Measurements from ENCODE around the gene ATP8B1.

Gene ATP8B1

DNA sequence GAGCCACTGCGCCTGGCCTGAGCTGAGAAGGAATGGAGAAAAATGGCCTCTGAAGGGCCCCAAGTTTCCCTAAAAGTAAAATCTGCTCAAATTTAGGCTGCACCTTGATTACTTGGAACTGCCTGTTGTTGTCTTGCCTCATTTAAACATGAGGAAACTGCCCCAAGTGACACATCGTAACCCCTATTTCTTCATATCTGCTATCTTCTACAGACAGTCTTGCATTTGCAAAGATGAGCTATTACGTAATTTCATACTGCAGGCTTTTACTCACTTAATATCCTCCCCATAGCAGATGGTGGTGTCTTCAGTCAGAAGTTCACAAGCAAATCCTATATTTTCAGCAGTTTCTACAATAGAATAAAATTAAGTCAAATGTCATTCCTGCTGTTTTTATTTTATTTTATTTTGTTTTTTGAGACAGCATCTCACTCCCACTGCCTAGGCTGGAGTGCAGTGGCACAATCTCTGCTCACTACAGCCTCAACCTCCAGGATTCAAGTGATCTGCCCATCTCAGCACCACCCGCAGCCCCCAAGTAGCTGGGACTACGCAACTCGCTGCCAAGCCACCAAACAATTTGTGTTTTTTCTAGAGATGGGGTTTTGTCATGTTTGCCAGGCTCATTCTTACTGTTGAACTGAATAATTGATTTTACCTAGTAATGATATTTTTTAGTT is 136.2 kb downstream of the ATP8B1 start:
- no peak overlapping the region for H2AK5ac ChIP-seq (ENCODE audit: low read length)
- H4K8ac ChIP-seq (ENCODE audit: low read depth, low read length): no peak overlapping the region
- no peaks in the 10 kb centered on the region for H3K79me1 ChIP-seq (ENCODE audit: low read length)
- no peak overlapping the region for H3K23ac ChIP-seq (ENCODE audit: low read length)
- H3K36me3 ChIP-seq (ENCODE audit: control insufficient read depth in 1 of 2, insufficient read depth in 2 of 2, low read length in 2 of 2): no peaks in the 10 kb centered on the region
- no peak overlapping the region for H3K4me3 ChIP-seq (ENCODE audit: low read depth, low read length)
- no peak overlapping the region for H2BK120ac ChIP-seq (ENCODE audit: insufficient read depth, low read length, poor library complexity)
- H4K91ac ChIP-seq (ENCODE audit: low read depth, low read length): no peak overlapping the region
- no peak overlapping the region for H3K18ac ChIP-seq (ENCODE audit: low read length)
- peak; percentile 30 to 69 for DNase-seq
- no peaks in the 10 kb centered on the region for H3K4me1 ChIP-seq (ENCODE audit: control insufficient read depth in 1 of 2, insufficient read depth in 2 of 2, low read length in 2 of 2)
- no peak overlapping the region for H3K14ac ChIP-seq (ENCODE audit: low read length)
- H3K9me3 ChIP-seq (ENCODE audit: insufficient read depth, low read depth, low read length): no peaks in the 10 kb centered on the region
- no peak overlapping the region for H3K27ac ChIP-seq (ENCODE audit: low read depth, low read length)
- no peaks in the 10 kb centered on the region for H3K79me2 ChIP-seq (ENCODE audit: control insufficient read depth, insufficient read depth, low read length, poor library complexity)
- no peak overlapping the region for H3K4me2 ChIP-seq (ENCODE audit: low read length)
- H3K4ac ChIP-seq (ENCODE audit: low read depth, low read length): no peak overlapping the region
- no peak overlapping the region for H2BK5ac ChIP-seq (ENCODE audit: low read depth, low read length, poor library complexity)
- WGBS (ENCODE audit: extremely low coverage, insufficient coverage, insufficient read length): no CpG with 5 or more reads among the region's 6 CpGs
- H2BK12ac ChIP-seq (ENCODE audit: low read length): no peak overlapping the region
- H4K12ac ChIP-seq (ENCODE audit: low read depth, low read length): no peak overlapping the region
- no peak overlapping the region for H3K9ac ChIP-seq (ENCODE audit: low read length)
- no peak overlapping the region for H2AFZ ChIP-seq (ENCODE audit: insufficient read depth, low read length, poor library complexity)
- H3K27me3 ChIP-seq (ENCODE audit: insufficient read depth, low read length): no peaks in the 10 kb centered on the region

DNA sequence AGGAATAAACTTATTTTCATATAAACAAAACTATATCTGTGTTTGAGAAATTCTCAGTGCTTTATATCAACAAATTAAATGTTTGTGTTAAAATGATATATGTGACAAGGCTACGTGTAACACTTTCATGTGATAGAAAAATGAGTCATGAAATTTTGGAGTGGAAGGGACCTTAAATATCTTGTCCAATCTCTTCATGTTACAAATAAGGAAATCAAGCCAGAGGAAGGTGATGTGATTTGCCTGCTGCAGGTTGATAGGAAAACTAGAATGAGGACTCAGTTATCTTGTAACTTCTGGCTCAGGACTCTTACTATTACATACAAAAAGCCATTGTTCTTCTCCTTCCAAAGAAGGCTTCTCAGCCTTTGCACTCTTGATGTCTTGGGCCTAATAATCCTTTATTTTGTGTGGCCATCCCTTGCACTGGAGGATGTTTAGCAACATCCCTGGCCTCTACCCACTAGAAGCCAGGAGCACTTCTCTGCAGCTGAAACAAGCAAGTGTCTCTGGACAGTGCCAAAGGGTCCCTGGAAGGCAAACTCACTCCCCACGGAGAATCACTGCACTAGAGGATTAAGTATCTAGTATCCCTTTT is 138.4 kb downstream of the ATP8B1 start:
- no peak overlapping the region for H2AK5ac ChIP-seq (ENCODE audit: low read length)
- H2BK5ac ChIP-seq (ENCODE audit: low read depth, low read length, poor library complexity): no peak overlapping the region
- no peaks in the 10 kb centered on the region for H3K27me3 ChIP-seq (ENCODE audit: insufficient read depth, low read length)
- H3K4me1 ChIP-seq (ENCODE audit: control insufficient read depth in 1 of 2, insufficient read depth in 2 of 2, low read length in 2 of 2): peaks cover 0 to 2% of the 10 kb centered on the region in 2 experiments
- no CpG with 5 or more reads among the region's 2 CpGs for WGBS (ENCODE audit: extremely low coverage, insufficient coverage, insufficient read length)
- H4K8ac ChIP-seq (ENCODE audit: low read depth, low read length): no peak overlapping the region
- no peak overlapping the region for H3K9ac ChIP-seq (ENCODE audit: low read length)
- no peak overlapping the region for H3K14ac ChIP-seq (ENCODE audit: low read length)
- H3K4me3 ChIP-seq (ENCODE audit: low read depth, low read length): no peak overlapping the region
- H2AFZ ChIP-seq (ENCODE audit: insufficient read depth, low read length, poor library complexity): no peak overlapping the region
- H3K36me3 ChIP-seq (ENCODE audit: control insufficient read depth in 1 of 2, insufficient read depth in 2 of 2, low read length in 2 of 2): peaks cover 0 to 2% of the 10 kb centered on the region in 2 experiments
- H3K18ac ChIP-seq (ENCODE audit: low read length): no peak overlapping the region
- no peaks in the 10 kb centered on the region for H3K79me2 ChIP-seq (ENCODE audit: control insufficient read depth, insufficient read depth, low read length, poor library complexity)
- DNase-seq: no peak
- H3K23ac ChIP-seq (ENCODE audit: low read length): no peak overlapping the region
- no peak overlapping the region for H3K4me2 ChIP-seq (ENCODE audit: low read length)
- no peaks in the 10 kb centered on the region for H3K9me3 ChIP-seq (ENCODE audit: insufficient read depth, low read depth, low read length)
- H4K12ac ChIP-seq (ENCODE audit: low read depth, low read length): no peak overlapping the region
- H4K91ac ChIP-seq (ENCODE audit: low read depth, low read length): no peak overlapping the region
- H3K79me1 ChIP-seq (ENCODE audit: low read length): no peaks in the 10 kb centered on the region
- H2BK120ac ChIP-seq (ENCODE audit: insufficient read depth, low read length, poor library complexity): no peak overlapping the region
- no peak overlapping the region for H3K4ac ChIP-seq (ENCODE audit: low read depth, low read length)
- no peak overlapping the region for H2BK12ac ChIP-seq (ENCODE audit: low read length)
- no peak overlapping the region for H3K27ac ChIP-seq (ENCODE audit: low read depth, low read length)

DNA sequence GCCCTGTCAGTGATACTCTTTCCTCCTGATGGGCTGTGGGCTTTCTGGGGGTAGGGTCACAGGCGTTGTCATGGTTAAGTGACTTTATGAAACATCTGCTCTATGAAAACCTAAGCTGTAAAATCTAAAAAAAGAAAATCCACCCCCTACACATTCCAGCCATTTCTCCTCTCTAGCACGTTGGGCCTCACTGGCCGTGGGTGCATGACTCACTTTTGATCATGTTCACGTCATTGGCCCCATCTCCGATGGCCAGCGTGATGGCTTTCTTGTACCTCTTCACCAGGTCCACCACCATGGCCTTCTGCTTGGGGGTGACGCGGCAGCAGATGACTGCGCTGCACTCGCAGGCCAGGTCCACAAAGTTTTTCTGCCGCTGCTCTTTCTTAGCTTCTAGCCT is 142.2 kb downstream of the ATP8B1 start:
- DNase-seq: no peak
- no peak overlapping the region for H2BK12ac ChIP-seq (ENCODE audit: low read length)
- H3K18ac ChIP-seq (ENCODE audit: low read length): peak overlapping the region; percentile 46
- no peak overlapping the region for H2BK5ac ChIP-seq (ENCODE audit: low read depth, low read length, poor library complexity)
- H4K8ac ChIP-seq (ENCODE audit: low read depth, low read length): no peak overlapping the region
- no peak overlapping the region for H3K9ac ChIP-seq (ENCODE audit: low read length)
- H3K14ac ChIP-seq (ENCODE audit: low read length): no peak overlapping the region
- no peak overlapping the region for H3K4me2 ChIP-seq (ENCODE audit: low read length)
- H3K4me1 ChIP-seq (ENCODE audit: control insufficient read depth in 1 of 2, insufficient read depth in 2 of 2, low read length in 2 of 2): peaks cover 0 to 2% of the 10 kb centered on the region in 2 experiments
- WGBS (ENCODE audit: extremely low coverage, insufficient coverage, insufficient read length): no CpG with 5 or more reads among the region's 11 CpGs
- no peak overlapping the region for H3K23ac ChIP-seq (ENCODE audit: low read length)
- H3K79me2 ChIP-seq (ENCODE audit: control insufficient read depth, insufficient read depth, low read length, poor library complexity): no peaks in the 10 kb centered on the region
- no peak overlapping the region for H4K91ac ChIP-seq (ENCODE audit: low read depth, low read length)
- H2BK120ac ChIP-seq (ENCODE audit: insufficient read depth, low read length, poor library complexity): no peak overlapping the region
- H4K12ac ChIP-seq (ENCODE audit: low read depth, low read length): no peak overlapping the region
- no peak overlapping the region for H2AK5ac ChIP-seq (ENCODE audit: low read length)
- no peaks in the 10 kb centered on the region for H3K9me3 ChIP-seq (ENCODE audit: insufficient read depth, low read depth, low read length)
- H3K79me1 ChIP-seq (ENCODE audit: low read length): no peaks in the 10 kb centered on the region
- H3K4ac ChIP-seq (ENCODE audit: low read depth, low read length): no peak overlapping the region
- H3K36me3 ChIP-seq (ENCODE audit: control insufficient read depth in 1 of 2, insufficient read depth in 2 of 2, low read length in 2 of 2): peaks cover 0 to 2% of the 10 kb centered on the region in 2 experiments
- no peak overlapping the region for H2AFZ ChIP-seq (ENCODE audit: insufficient read depth, low read length, poor library complexity)
- no peaks in the 10 kb centered on the region for H3K27me3 ChIP-seq (ENCODE audit: insufficient read depth, low read length)
- no peak overlapping the region for H3K27ac ChIP-seq (ENCODE audit: low read depth, low read length)
- H3K4me3 ChIP-seq (ENCODE audit: low read depth, low read length): no peak overlapping the region

DNA sequence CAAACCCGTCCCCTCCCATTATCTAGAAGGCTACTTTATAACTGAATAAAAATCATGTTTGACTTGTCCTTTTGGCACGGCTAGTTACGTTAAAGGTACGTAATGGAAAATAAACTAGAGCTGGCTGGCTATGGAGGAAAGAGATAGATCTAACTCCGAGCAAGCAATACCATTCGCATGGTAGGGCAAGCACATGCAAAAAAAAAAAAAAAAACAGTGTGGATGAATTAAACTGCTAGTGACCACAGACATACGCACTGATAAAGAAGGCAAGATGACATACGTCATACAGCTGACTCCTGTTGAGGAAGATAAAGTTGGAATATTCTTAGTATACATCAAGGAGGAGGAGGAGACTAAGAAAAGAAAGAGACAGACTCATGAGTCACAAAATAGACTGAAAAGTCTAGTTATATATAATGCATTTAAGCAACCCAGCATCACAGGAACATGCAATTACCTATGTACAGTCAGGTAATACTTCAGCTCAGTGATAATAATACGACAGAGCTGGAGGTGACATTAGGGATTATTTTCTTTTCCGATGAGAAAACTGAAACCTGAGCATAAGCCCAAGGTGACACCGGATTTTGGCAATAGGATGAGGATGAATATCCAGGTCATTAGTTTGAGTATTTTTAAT is 143.5 kb downstream of the ATP8B1 start:
- no peaks in the 10 kb centered on the region for H3K79me2 ChIP-seq (ENCODE audit: control insufficient read depth, insufficient read depth, low read length, poor library complexity)
- no peak overlapping the region for H4K8ac ChIP-seq (ENCODE audit: low read depth, low read length)
- H4K91ac ChIP-seq (ENCODE audit: low read depth, low read length): no peak overlapping the region
- H3K4me2 ChIP-seq (ENCODE audit: low read length): no peak overlapping the region
- no peak overlapping the region for H3K23ac ChIP-seq (ENCODE audit: low read length)
- no peak overlapping the region for H2AFZ ChIP-seq (ENCODE audit: insufficient read depth, low read length, poor library complexity)
- no peak overlapping the region for H3K9ac ChIP-seq (ENCODE audit: low read length)
- H3K27me3 ChIP-seq (ENCODE audit: insufficient read depth, low read length): no peaks in the 10 kb centered on the region
- no peak overlapping the region for H3K14ac ChIP-seq (ENCODE audit: low read length)
- no peak overlapping the region for H3K4ac ChIP-seq (ENCODE audit: low read depth, low read length)
- DNase-seq: no peak
- WGBS (ENCODE audit: extremely low coverage, insufficient coverage, insufficient read length): no CpG with 5 or more reads among the region's 11 CpGs
- H2BK120ac ChIP-seq (ENCODE audit: insufficient read depth, low read length, poor library complexity): no peak overlapping the region
- no peak overlapping the region for H3K27ac ChIP-seq (ENCODE audit: low read depth, low read length)
- H3K18ac ChIP-seq (ENCODE audit: low read length): no peak overlapping the region
- H4K12ac ChIP-seq (ENCODE audit: low read depth, low read length): no peak overlapping the region
- no peaks in the 10 kb centered on the region for H3K79me1 ChIP-seq (ENCODE audit: low read length)
- no peak overlapping the region for H3K4me3 ChIP-seq (ENCODE audit: low read depth, low read length)
- no peak overlapping the region for H2AK5ac ChIP-seq (ENCODE audit: low read length)
- H3K36me3 ChIP-seq (ENCODE audit: control insufficient read depth in 1 of 2, insufficient read depth in 2 of 2, low read length in 2 of 2): peaks cover 0 to 2% of the 10 kb centered on the region in 2 experiments
- no peak overlapping the region for H2BK5ac ChIP-seq (ENCODE audit: low read depth, low read length, poor library complexity)
- H3K9me3 ChIP-seq (ENCODE audit: insufficient read depth, low read depth, low read length): peaks cover 2% of the 10 kb centered on the region
- H3K4me1 ChIP-seq (ENCODE audit: control insufficient read depth in 1 of 2, insufficient read depth in 2 of 2, low read length in 2 of 2): peaks cover 0 to 2% of the 10 kb centered on the region in 2 experiments
- no peak overlapping the region for H2BK12ac ChIP-seq (ENCODE audit: low read length)
